ENCODE results near the gene SCN5A. TPM values are rescaled to one million over a fixed set of nuclear protein-coding genes. Genes with fewer than 3 reads are reported as not detected.

The SCN5A gene
- polyA plus RNA-seq, 1 donor (not counting 4 experiments of a cell fraction or from before 2014, with no cell fraction given) = 0.26 TPM

GRCh38 chr3:38544926-38545325 lies 104.6 kb downstream of the SCN5A start:
- Histone ChIP-seq H3K79me2 (ENCODE audit: control insufficient read depth, insufficient read depth, low read length) (no peaks in the 10 kb centered on the region), H4K20me1 (ENCODE audit: control insufficient read depth, extremely low read depth, insufficient read depth, low read length) (no peaks in the 10 kb centered on the region), H3K9me1 (ENCODE audit: control insufficient read depth, extremely low read depth, insufficient read depth, low read length) (no peaks in the 10 kb centered on the region), H3K4me3 (ENCODE audit: control insufficient read depth in 2 of 3, extremely low read depth in 1 of 3, insufficient read depth in 2 of 3, low read depth in 1 of 3, low read length in 3 of 3) (no peak overlapping the region), H3K27me3 (ENCODE audit: control insufficient read depth, extremely low read depth, insufficient read depth, low read length) (no peaks in the 10 kb centered on the region), H3K4me1 (ENCODE audit: control insufficient read depth, extremely low read depth, insufficient read depth, low read length) (no peaks in the 10 kb centered on the region), H2AFZ (ENCODE audit: control insufficient read depth, low read length) (no peak overlapping the region), H3K27ac (ENCODE audit: control insufficient read depth, insufficient read depth, low read length) (no peak overlapping the region), H3K9ac (ENCODE audit: control insufficient read depth, extremely low read depth, insufficient read depth, low read length) (no peak overlapping the region), H3K4me2 (ENCODE audit: control insufficient read depth, extremely low read depth, insufficient read depth, low read depth, low read length) (no peak overlapping the region), H3K9me3 (ENCODE audit: control insufficient read depth, low read depth, low read length) (no peaks in the 10 kb centered on the region), H3K36me3 (ENCODE audit: control insufficient read depth in 2 of 2, extremely low read depth in 1 of 2, insufficient read depth in 2 of 2, low read length in 2 of 2) (no peaks in the 10 kb centered on the region)
- TF ChIP-seq EZH2 (IDR thresholded peaks at IDR 0.05; ENCODE audit: low read length) = no peak
- FAIRE-seq = no peak
- DNase-seq (ENCODE audit: low read depth, low spot score) = no peak
- dilution Hi-C loops (cut with MboI; ENCODE audit: extremely low pct_ligation_motif_present, low sequenced_read_pairs) = no loop called here

- Histone ChIP-seq H3K4me3 (ENCODE audit: control insufficient read depth in 2 of 3, extremely low read depth in 1 of 3, insufficient read depth in 2 of 3, low read depth in 1 of 3, low read length in 3 of 3) (no peak overlapping the region), H4K20me1 (ENCODE audit: control insufficient read depth, extremely low read depth, insufficient read depth, low read length) (no peaks in the 10 kb centered on the region), H3K9me3 (ENCODE audit: control insufficient read depth, low read depth, low read length) (no peaks in the 10 kb centered on the region), H3K4me2 (ENCODE audit: control insufficient read depth, extremely low read depth, insufficient read depth, low read depth, low read length) (no peak overlapping the region), H3K4me1 (ENCODE audit: control insufficient read depth, extremely low read depth, insufficient read depth, low read length) (no peaks in the 10 kb centered on the region), H3K79me2 (ENCODE audit: control insufficient read depth, insufficient read depth, low read length) (no peaks in the 10 kb centered on the region), H2AFZ (ENCODE audit: control insufficient read depth, low read length) (no peak overlapping the region), H3K27ac (ENCODE audit: control insufficient read depth, insufficient read depth, low read length) (no peak overlapping the region), H3K36me3 (ENCODE audit: control insufficient read depth in 2 of 2, extremely low read depth in 1 of 2, insufficient read depth in 2 of 2, low read length in 2 of 2) (no peaks in the 10 kb centered on the region), H3K9me1 (ENCODE audit: control insufficient read depth, extremely low read depth, insufficient read depth, low read length) (no peaks in the 10 kb centered on the region), H3K9ac (ENCODE audit: control insufficient read depth, extremely low read depth, insufficient read depth, low read length) (no peak overlapping the region), H3K27me3 (ENCODE audit: control insufficient read depth, extremely low read depth, insufficient read depth, low read length) (no peaks in the 10 kb centered on the region)
- DNase-seq (ENCODE audit: low read depth, low spot score) = no peak
- FAIRE-seq = no peak
- dilution Hi-C loops (cut with MboI; ENCODE audit: extremely low pct_ligation_motif_present, low sequenced_read_pairs) = no loop called here
- no peak for TF ChIP-seq EZH2 (IDR thresholded peaks at IDR 0.05; ENCODE audit: low read length)
- no peak for TF ChIP-seq CTCF (optimal IDR thresholded peaks at IDR 0.05 in 1 of 3, IDR thresholded peaks at IDR 0.05 in 1 of 3, conservative IDR thresholded peaks at IDR 0.05 in 1 of 3; ENCODE audit: extremely low read depth in 1 of 3, insufficient read depth in 2 of 3, low read length in 3 of 3)
Measured at GRCh38 chr3:38543586-38543985, 105.9 kb downstream of the SCN5A start.
